B cell (primary cell): ENCODE results near the gene RESF1. TPM values are rescaled to one million over a fixed set of nuclear protein-coding genes. Genes with fewer than 3 reads are reported as not detected.
A peak's percentile ranks its signal among the peaks of the same experiment; 100 is the strongest.

Experiments used
- ATAC-seq: fragments of 200-7000 bp; cut with Tn5 transposase; one replicate; pipeline ENCODE4 v1.10.0; 2021; ENCODE audit warnings: low read depth, mild to moderate bottlenecking, moderate number of reproducible peaks, moderate library complexity
- CTCF ChIA-PET: fragments of 350-600 bp; sonication (Branson Sonifier 250); formaldehyde crosslinking; loops from one replicate; lab custom pipeline; 2021; ENCODE audit warnings: antibody characterized with exemption, inconsistent platforms; lab: Charles Lee
- POLR2A ChIA-PET: fragments of 350-600 bp; sonication (Branson Sonifier 250); formaldehyde crosslinking; loops from one replicate; lab custom pipeline; 2021; ENCODE audit warnings: antibody characterized with exemption; lab: Charles Lee
- DNase-seq: peaks from one replicate; pipeline ENCODE4 v3.0.0; 2013
- H2AFZ ChIP-seq: 2 replicates; pipeline ENCODE4 v1.6.1; 2012; ENCODE audit warnings: mild to moderate bottlenecking, low read depth, low read length; ENCODE audit not compliant: insufficient read depth, poor library complexity, severe bottlenecking
- H3K27ac ChIP-seq, 2 donors: 1 replicate in 1 of 2; 2 replicates in 1 of 2; pipeline ENCODE4 v1.5.1; 2012 to 2013; ENCODE audit warnings: low read length in 2 of 2, mild to moderate bottlenecking in 2 of 2, moderate library complexity in 1 of 2
- H3K27me3 ChIP-seq, 4 experiments: fragments of 200-600 bp in 1 of 4; sonication (generic) in 1 of 4; replicated peaks in 1 of 4; 1 replicate in 2 of 4; 2 replicates in 2 of 4; pipeline versions ENCODE4 v1.6.1 to v1.7.0; 2013 to 2016; ENCODE audit warnings: low read length in 3 of 4, mild to moderate bottlenecking in 2 of 4, mixed read lengths in 1 of 4, moderate library complexity in 1 of 4; ENCODE audit not compliant: insufficient read depth in 4 of 4, control insufficient read depth in 3 of 4; ENCODE audit errors: control extremely low read depth in 1 of 4
- H3K36me3 ChIP-seq, 2 experiments: replicated peaks in 1 of 2; 1 replicate in 1 of 2; 2 replicates in 1 of 2; pipeline versions ENCODE4 v1.6.1 to v1.7.1; 2013; ENCODE audit warnings: low read length in 1 of 2; ENCODE audit not compliant: insufficient read depth in 2 of 2, control insufficient read depth in 1 of 2; ENCODE audit errors: control extremely low read depth in 1 of 2, extremely low read depth in 1 of 2
- H3K4me1 ChIP-seq, 2 donors: fragments of 200-600 bp in 1 of 2; sonication (generic) in 1 of 2; 1 replicate in 1 of 2; 2 replicates in 1 of 2; pipeline versions ENCODE4 v1.5.1 to v1.6.1; 2013 to 2017; ENCODE audit warnings: low read length in 2 of 2; ENCODE audit not compliant: control insufficient read depth in 2 of 2, insufficient read depth in 2 of 2
- H3K4me2 ChIP-seq: replicated peaks from 2 replicates; pipeline ENCODE3; 2012; ENCODE audit warnings: mild to moderate bottlenecking, low read depth, low read length; ENCODE audit not compliant: poor library complexity, severe bottlenecking
- H3K4me3 ChIP-seq, 5 experiments: fragments of 200-600 bp in 1 of 5; sonication (generic) in 1 of 5; 1 replicate in 3 of 5; 2 replicates in 2 of 5; pipeline versions ENCODE4 v1.5.1 to v1.7.0; 2011 to 2016; ENCODE audit warnings: low read length in 4 of 5, mild to moderate bottlenecking in 4 of 5, low read depth in 2 of 5, control low read depth in 1 of 5, moderate library complexity in 1 of 5; ENCODE audit not compliant: insufficient read depth in 1 of 5; ENCODE audit errors: control extremely low read depth in 1 of 5, extremely low read depth in 1 of 5
- H3K79me2 ChIP-seq: fragments of 200-600 bp; sonication (generic); one replicate; pipeline ENCODE4 v1.6.0; 2016; ENCODE audit warnings: low read length; ENCODE audit not compliant: control insufficient read depth, insufficient read depth
- H3K9ac ChIP-seq: fragments of 200-600 bp; sonication (generic); 2 replicates; pipeline ENCODE4 v1.6.1; 2017; ENCODE audit warnings: mild to moderate bottlenecking, low read length, moderate library complexity
- H3K9me3 ChIP-seq, 3 donors: one replicate each; pipeline versions ENCODE4 v1.6.1 to v1.7.1; 2013; ENCODE audit warnings: low read length in 2 of 3; ENCODE audit not compliant: control insufficient read depth in 2 of 3, insufficient read depth in 1 of 3; ENCODE audit errors: control extremely low read depth in 1 of 3
- H4K20me1 ChIP-seq: 2 replicates; pipeline ENCODE4 v1.6.0; 2012; ENCODE audit warnings: mild to moderate bottlenecking, low read length; ENCODE audit not compliant: insufficient read depth, control insufficient read depth, poor library complexity, severe bottlenecking
- H3K27ac Mint-ChIP-seq: one replicate; pipeline ENCODE4 v1.8.0; 2021; ENCODE audit warnings: mixed read lengths
- H3K27me3 Mint-ChIP-seq: one replicate; pipeline ENCODE4 v1.8.0; 2021; ENCODE audit warnings: mixed read lengths
- H3K4me1 Mint-ChIP-seq: one replicate; pipeline ENCODE4 v1.8.0; 2021; ENCODE audit warnings: mixed read lengths
- H3K4me3 Mint-ChIP-seq: one replicate; pipeline ENCODE4 v1.8.0; 2021; ENCODE audit warnings: mixed read lengths
- H3K9me3 Mint-ChIP-seq: one replicate; pipeline ENCODE4 v1.8.0; 2022; ENCODE audit warnings: mixed read lengths; ENCODE audit not compliant: insufficient read depth
- CTCF ChIP-seq: fragments of 200-600 bp; IDR thresholded peaks from one replicate; pipeline ENCODE4 v1.8.0; 2022; ENCODE audit warnings: antibody characterized with exemption, mild to moderate bottlenecking
- EZH2 ChIP-seq: IDR thresholded peaks from 2 replicates; pipeline ENCODE4 v1.6.1; 2012; ENCODE audit warnings: borderline replicate concordance, low read depth, mild to moderate bottlenecking, moderate library complexity, low read length; ENCODE audit not compliant: insufficient read depth, poor library complexity, severe bottlenecking
- WGBS: methylation state at CpG from one replicate; pipeline ENCODE4 v1.1.5; 2013; ENCODE audit warnings: missing lambda C conversion rate; ENCODE audit not compliant: insufficient coverage; 5-methylcytosine and 5-hydroxymethylcytosine counted together
- intact Hi-C: fragments of 100-400 bp; cut with micrococcal nuclease; formaldehyde crosslinking; loops from one replicate; pipeline ENCODE4 v1.10.0; 2022
- polyA plus RNA-seq: library from polyadenylated mRNA; depleted of rRNA; stranded (reverse); fragments of >200 nt; gene quantifications from 2 replicates; pipeline ENCODE4 v1.2.3, GENCODE V29; 2012
- total RNA-seq, 2 donors: library from RNA; stranded (reverse); fragments of 120-200 nt in 1 of 2; gene quantifications; 1 replicate in 1 of 2; 2 replicates in 1 of 2; pipeline versions ENCODE4 v1.2.3 to v1.2.4, GENCODE V29; 2013 to 2022

RESF1 gene
- total and polyA plus RNA-seq, 2 donors (not counting 1 experiment from before 2014, with no cell fraction given), result 47.3 to 352 TPM

- Mint-ChIP-seq H3K27me3 (no peaks in the 10 kb centered on the region), H3K4me3 (peak overlapping the region; percentile 39), H3K4me1 (peaks cover 50% of the 10 kb centered on the region), H3K27ac (peak overlapping the region; percentile 83), H3K9me3 (peaks cover 12% of the 10 kb centered on the region)
- Histone ChIP-seq H3K27me3 (no peaks in the 10 kb centered on the region), H4K20me1 (no peaks in the 10 kb centered on the region), H3K9me3 (peaks cover 0 to 38% (median 2%) of the 10 kb centered on the region in 3 donors), H3K79me2 (peaks cover 33% of the 10 kb centered on the region), H3K4me1 (peaks cover 38 to 39% of the 10 kb centered on the region in 2 donors), H3K27ac (peak overlapping the region in 1 of 2 donors; percentile 64), H3K4me2 (peak overlapping the region; percentile 17), H3K4me3 (no peak overlapping the region), H2AFZ (no peak overlapping the region), H3K9ac (no peak overlapping the region), H3K36me3 (peaks cover 0 to 2% of the 10 kb centered on the region in 2 experiments)
- intact Hi-C loops, result loop anchor here (1.0 kb wide), 1 partner anchor 14 kb away; no protein-coding TSS in a partner anchor
- TF ChIP-seq CTCF, result no peak
- no peak for TF ChIP-seq EZH2
- peak; percentile 33 for DNase-seq
- WGBS, result no CpG with 5 or more reads among the region's 4 CpGs
- CTCF ChIA-PET, result interaction anchor here (0.7 kb wide), 1 partner anchor 236 kb away, joined by 3 read pairs; no protein-coding TSS in a partner anchor
- POLR2A ChIA-PET, result no interaction called here
- ATAC-seq, result peak; percentile 33
These were observed 8.2 kb upstream of the RESF1 start for GRCh38 chr12:31951008-31951407.

DNA sequence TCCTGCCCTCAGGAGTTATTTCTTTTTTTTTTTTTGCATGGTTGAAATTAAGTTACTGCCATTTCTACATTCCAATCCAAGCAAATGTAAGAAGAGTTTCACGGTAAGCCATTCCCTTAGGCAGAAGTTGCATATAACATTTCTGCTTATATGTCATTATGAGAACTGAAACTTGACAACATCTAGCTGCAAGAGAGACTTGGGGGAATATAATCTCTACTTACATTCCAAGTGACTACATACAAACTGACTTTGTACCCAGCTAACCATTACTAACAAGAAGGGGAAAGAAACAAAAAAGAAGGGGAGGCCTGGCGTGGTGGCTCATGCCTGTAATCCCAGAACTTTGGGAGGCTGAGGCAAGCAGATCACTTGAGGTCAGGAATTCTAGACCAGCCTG lies 7.3 kb upstream of the RESF1 start:
- Mint-ChIP-seq H3K4me3 (peak overlapping the region; percentile 39), H3K27me3 (no peaks in the 10 kb centered on the region), H3K9me3 (peaks cover 12% of the 10 kb centered on the region), H3K4me1 (peaks cover 54% of the 10 kb centered on the region), H3K27ac (peak overlapping the region; percentile 35)
- no peak overlapping the region for H3K9ac ChIP-seq
- WGBS, result no CpG with 5 or more reads among the region's 2 CpGs
- H3K4me1 ChIP-seq, result peaks cover 38 to 39% of the 10 kb centered on the region in 2 donors
- H3K36me3 ChIP-seq, result peaks cover 0 to 2% of the 10 kb centered on the region in 2 experiments
- no peak overlapping the region for H3K27ac ChIP-seq
- no peak for DNase-seq
- peaks cover 40% of the 10 kb centered on the region for H3K79me2 ChIP-seq
- POLR2A ChIA-PET, result interaction anchor here (0.6 to 0.7 kb wide), 5 partner anchors 17 to 299 kb away, joined by 3 to 5 read pairs (median 3); no protein-coding TSS in a partner anchor
- TF ChIP-seq EZH2 (no peak), CTCF (no peak)
- H3K4me3 ChIP-seq, result no peak overlapping the region
- H4K20me1 ChIP-seq, result no peaks in the 10 kb centered on the region
- intact Hi-C loops, result loop anchor here (1.0 kb wide), 1 partner anchor 15 kb away; no protein-coding TSS in a partner anchor
- H3K9me3 ChIP-seq, result peaks cover 0 to 32% (median 2%) of the 10 kb centered on the region in 3 donors
- ATAC-seq, result no peak
- CTCF ChIA-PET, result no interaction called here
- no peaks in the 10 kb centered on the region for H3K27me3 ChIP-seq
- no peak overlapping the region for H2AFZ ChIP-seq
- H3K4me2 ChIP-seq, result peak overlapping the region; percentile 5
